ENCODE measurements around the gene ST6GALNAC2. TPM values are rescaled to one million over a fixed set of nuclear protein-coding genes. Genes with fewer than 3 reads are reported as not detected.

ST6GALNAC2 gene
- polyA plus RNA-seq, 1 donor (not counting 4 experiments of a cell fraction or from before 2014, with no cell fraction given) = 45.8 TPM

GRCh38 chr17:76542566-76542971 is 43.1 kb downstream of the ST6GALNAC2 start:
- peaks cover 36% of the 10 kb centered on the region for H3K4me1 ChIP-seq (ENCODE audit: control insufficient read depth, extremely low read depth, insufficient read depth, low read length)
- DNase-seq (ENCODE audit: low read depth, low spot score) (no peak), FAIRE-seq (no peak)
- no peak overlapping the region for H3K4me2 ChIP-seq (ENCODE audit: control insufficient read depth, extremely low read depth, insufficient read depth, low read depth, low read length)
- no peak for TF ChIP-seq EZH2 (IDR thresholded peaks at IDR 0.05; ENCODE audit: low read length)
- TF ChIP-seq, protein P1, sequence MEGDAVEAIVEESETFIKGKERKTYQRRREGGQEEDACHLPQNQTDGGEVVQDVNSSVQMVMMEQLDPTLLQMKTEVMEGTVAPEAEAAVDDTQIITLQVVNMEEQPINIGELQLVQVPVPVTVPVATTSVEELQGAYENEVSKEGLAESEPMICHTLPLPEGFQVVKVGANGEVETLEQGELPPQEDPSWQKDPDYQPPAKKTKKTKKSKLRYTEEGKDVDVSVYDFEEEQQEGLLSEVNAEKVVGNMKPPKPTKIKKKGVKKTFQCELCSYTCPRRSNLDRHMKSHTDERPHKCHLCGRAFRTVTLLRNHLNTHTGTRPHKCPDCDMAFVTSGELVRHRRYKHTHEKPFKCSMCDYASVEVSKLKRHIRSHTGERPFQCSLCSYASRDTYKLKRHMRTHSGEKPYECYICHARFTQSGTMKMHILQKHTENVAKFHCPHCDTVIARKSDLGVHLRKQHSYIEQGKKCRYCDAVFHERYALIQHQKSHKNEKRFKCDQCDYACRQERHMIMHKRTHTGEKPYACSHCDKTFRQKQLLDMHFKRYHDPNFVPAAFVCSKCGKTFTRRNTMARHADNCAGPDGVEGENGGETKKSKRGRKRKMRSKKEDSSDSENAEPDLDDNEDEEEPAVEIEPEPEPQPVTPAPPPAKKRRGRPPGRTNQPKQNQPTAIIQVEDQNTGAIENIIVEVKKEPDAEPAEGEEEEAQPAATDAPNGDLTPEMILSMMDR (optimal IDR thresholded peaks at IDR 0.05 in 1 of 3, IDR thresholded peaks at IDR 0.05 in 1 of 3, conservative IDR thresholded peaks at IDR 0.05 in 1 of 3; ENCODE audit: extremely low read depth in 1 of 3, insufficient read depth in 2 of 3, low read length in 3 of 3) = no peak
- H2AFZ ChIP-seq (ENCODE audit: control insufficient read depth, low read length) = no peak overlapping the region
- no peak overlapping the region for H3K9ac ChIP-seq (ENCODE audit: control insufficient read depth, extremely low read depth, insufficient read depth, low read length)
- H4K20me1 ChIP-seq (ENCODE audit: control insufficient read depth, extremely low read depth, insufficient read depth, low read length) = no peaks in the 10 kb centered on the region
- H3K9me3 ChIP-seq (ENCODE audit: control insufficient read depth, low read depth, low read length) = no peaks in the 10 kb centered on the region
- no peak overlapping the region for H3K4me3 ChIP-seq (ENCODE audit: control insufficient read depth in 2 of 3, extremely low read depth in 1 of 3, insufficient read depth in 2 of 3, low read depth in 1 of 3, low read length in 3 of 3)
- H3K36me3 ChIP-seq (ENCODE audit: control insufficient read depth in 2 of 2, extremely low read depth in 1 of 2, insufficient read depth in 2 of 2, low read length in 2 of 2) = peaks cover 0 to 7% of the 10 kb centered on the region in 2 experiments
- dilution Hi-C loops (cut with MboI; ENCODE audit: extremely low pct_ligation_motif_present, low sequenced_read_pairs) = no loop called here
- H3K79me2 ChIP-seq (ENCODE audit: control insufficient read depth, insufficient read depth, low read length) = no peaks in the 10 kb centered on the region
- H3K27ac ChIP-seq (ENCODE audit: control insufficient read depth, insufficient read depth, low read length) = no peak overlapping the region
- peaks cover 46% of the 10 kb centered on the region for H3K27me3 ChIP-seq (ENCODE audit: control insufficient read depth, extremely low read depth, insufficient read depth, low read length)
- H3K9me1 ChIP-seq (ENCODE audit: control insufficient read depth, extremely low read depth, insufficient read depth, low read length) = no peaks in the 10 kb centered on the region

DNA sequence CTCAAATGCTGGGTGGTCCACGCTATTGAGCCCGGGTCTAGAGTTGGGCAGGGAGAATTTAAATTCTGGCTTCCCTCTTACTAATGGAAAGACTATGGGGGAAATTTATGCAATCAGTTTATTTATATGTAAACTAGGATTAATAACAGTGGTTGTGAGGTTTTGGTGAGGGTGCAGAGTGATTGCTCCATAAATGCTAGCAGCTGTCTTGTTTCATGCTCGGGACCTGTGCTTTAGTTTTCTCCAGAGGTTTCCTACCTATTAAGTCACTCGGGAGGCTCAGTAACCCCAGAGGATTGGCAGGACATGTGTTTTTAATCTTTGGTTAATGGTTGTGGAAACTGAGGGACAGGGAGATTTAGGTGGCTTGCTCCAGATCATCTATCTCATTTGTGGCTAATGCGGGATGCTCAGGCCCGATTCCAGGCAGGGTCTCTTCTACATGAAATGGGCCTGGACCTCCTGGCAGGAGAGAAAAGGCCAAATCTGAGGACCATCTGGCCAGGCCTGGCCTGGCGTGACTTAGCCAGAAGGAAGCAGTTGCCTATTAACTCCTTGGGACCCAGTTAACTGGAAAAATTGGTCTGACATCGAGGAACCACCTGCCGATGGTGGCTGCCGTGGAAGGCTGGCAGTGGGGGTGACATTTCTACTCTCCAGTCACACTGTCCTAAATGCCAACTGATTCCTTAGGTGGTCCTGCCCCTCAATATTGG is 43.8 kb downstream of the ST6GALNAC2 start:
- dilution Hi-C loops (cut with MboI; ENCODE audit: extremely low pct_ligation_motif_present, low sequenced_read_pairs) = no loop called here
- no peak overlapping the region for H3K27ac ChIP-seq (ENCODE audit: control insufficient read depth, insufficient read depth, low read length)
- H3K4me3 ChIP-seq (ENCODE audit: control insufficient read depth in 2 of 3, extremely low read depth in 1 of 3, insufficient read depth in 2 of 3, low read depth in 1 of 3, low read length in 3 of 3) = no peak overlapping the region
- H4K20me1 ChIP-seq (ENCODE audit: control insufficient read depth, extremely low read depth, insufficient read depth, low read length) = no peaks in the 10 kb centered on the region
- H3K9me1 ChIP-seq (ENCODE audit: control insufficient read depth, extremely low read depth, insufficient read depth, low read length) = no peaks in the 10 kb centered on the region
- H3K9me3 ChIP-seq (ENCODE audit: control insufficient read depth, low read depth, low read length) = no peaks in the 10 kb centered on the region
- TF ChIP-seq, protein P1 (optimal IDR thresholded peaks at IDR 0.05 in 1 of 3, IDR thresholded peaks at IDR 0.05 in 1 of 3, conservative IDR thresholded peaks at IDR 0.05 in 1 of 3; ENCODE audit: extremely low read depth in 1 of 3, insufficient read depth in 2 of 3, low read length in 3 of 3) = no peak
- no peak for TF ChIP-seq EZH2 (IDR thresholded peaks at IDR 0.05; ENCODE audit: low read length)
- no peak overlapping the region for H2AFZ ChIP-seq (ENCODE audit: control insufficient read depth, low read length)
- no peak overlapping the region for H3K4me2 ChIP-seq (ENCODE audit: control insufficient read depth, extremely low read depth, insufficient read depth, low read depth, low read length)
- no peaks in the 10 kb centered on the region for H3K79me2 ChIP-seq (ENCODE audit: control insufficient read depth, insufficient read depth, low read length)
- peaks cover 0 to 7% of the 10 kb centered on the region in 2 experiments for H3K36me3 ChIP-seq (ENCODE audit: control insufficient read depth in 2 of 2, extremely low read depth in 1 of 2, insufficient read depth in 2 of 2, low read length in 2 of 2)
- no peak overlapping the region for H3K9ac ChIP-seq (ENCODE audit: control insufficient read depth, extremely low read depth, insufficient read depth, low read length)
- peaks cover 50% of the 10 kb centered on the region for H3K27me3 ChIP-seq (ENCODE audit: control insufficient read depth, extremely low read depth, insufficient read depth, low read length)
- peaks cover 29% of the 10 kb centered on the region for H3K4me1 ChIP-seq (ENCODE audit: control insufficient read depth, extremely low read depth, insufficient read depth, low read length)
- FAIRE-seq (no peak), DNase-seq (ENCODE audit: low read depth, low spot score) (no peak)
